ENCODE data around the gene LRRC4C. TPM values are rescaled to one million over a fixed set of nuclear protein-coding genes. Genes with fewer than 3 reads are reported as not detected.

LRRC4C gene
- total RNA-seq, 1 donor from 2014 or later: not detected

- Mint-ChIP-seq H3K4me1 (ENCODE audit: low read depth) (no peaks in the 10 kb centered on the region), H3K9me3 (peaks cover 25% of the 10 kb centered on the region), H3K27me3 (ENCODE audit: insufficient read depth) (no peaks in the 10 kb centered on the region), H3K27ac (no peak overlapping the region), H3K36me3 (ENCODE audit: low read depth) (no peaks in the 10 kb centered on the region), H3K4me3 (no peak overlapping the region)
- no peak for DNase-seq (ENCODE audit: low spot score)
- intact Hi-C loops (cut with micrococcal nuclease): no loop called here
These were observed 1027.1 kb downstream of the LRRC4C start for GRCh38 chr11:40432358-40432757.

DNA sequence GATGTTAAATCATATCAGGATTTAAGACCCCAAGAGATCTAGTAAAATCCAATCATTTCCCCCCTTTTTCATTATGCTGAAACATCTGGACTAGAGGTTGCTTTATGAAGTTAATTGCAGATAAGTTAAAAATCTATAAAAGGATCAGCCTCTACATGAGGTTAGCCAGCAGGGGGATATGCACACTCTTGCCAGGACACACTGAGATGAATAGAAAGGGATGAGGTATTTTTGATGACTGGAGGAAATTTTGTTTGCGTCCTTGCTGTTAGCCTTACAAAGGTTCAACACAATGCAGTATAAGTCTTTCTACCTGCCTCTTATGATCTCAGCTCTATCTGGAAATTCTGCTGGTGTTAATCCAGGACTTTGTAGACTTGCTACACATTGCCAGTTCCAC is 1034.3 kb downstream of the LRRC4C start:
- Mint-ChIP-seq H3K36me3 (ENCODE audit: low read depth) (no peaks in the 10 kb centered on the region), H3K4me3 (no peak overlapping the region), H3K9me3 (peaks cover 26% of the 10 kb centered on the region), H3K4me1 (ENCODE audit: low read depth) (no peaks in the 10 kb centered on the region), H3K27ac (no peak overlapping the region), H3K27me3 (ENCODE audit: insufficient read depth) (no peaks in the 10 kb centered on the region)
- intact Hi-C loops (cut with micrococcal nuclease): no loop called here
- DNase-seq (ENCODE audit: low spot score): no peak

GRCh38 chr11:40421208-40421981 is 1038.1 kb downstream of the LRRC4C start:
- intact Hi-C loops (cut with micrococcal nuclease): no loop called here
- H3K4me1 Mint-ChIP-seq (ENCODE audit: low read depth): no peaks in the 10 kb centered on the region
- H3K27ac Mint-ChIP-seq: no peak overlapping the region
- DNase-seq (ENCODE audit: low spot score): no peak
- H3K27me3 Mint-ChIP-seq (ENCODE audit: insufficient read depth): no peaks in the 10 kb centered on the region
- H3K4me3 Mint-ChIP-seq: no peak overlapping the region
- H3K36me3 Mint-ChIP-seq (ENCODE audit: low read depth): no peaks in the 10 kb centered on the region
- H3K9me3 Mint-ChIP-seq: peaks cover 28% of the 10 kb centered on the region

- intact Hi-C loops (cut with micrococcal nuclease): no loop called here
- no peaks in the 10 kb centered on the region for H3K4me1 Mint-ChIP-seq (ENCODE audit: low read depth)
- DNase-seq (ENCODE audit: low spot score): no peak
- no peak overlapping the region for H3K4me3 Mint-ChIP-seq
- no peaks in the 10 kb centered on the region for H3K27me3 Mint-ChIP-seq (ENCODE audit: insufficient read depth)
- peaks cover 22% of the 10 kb centered on the region for H3K9me3 Mint-ChIP-seq
- no peaks in the 10 kb centered on the region for H3K36me3 Mint-ChIP-seq (ENCODE audit: low read depth)
- H3K27ac Mint-ChIP-seq: no peak overlapping the region
These were observed 1041.8 kb downstream of the LRRC4C start for GRCh38 chr11:40417627-40418026.

GRCh38 chr11:40407355-40407754 is 1052.1 kb downstream of the LRRC4C start:
- H3K36me3 Mint-ChIP-seq (ENCODE audit: low read depth): no peaks in the 10 kb centered on the region
- peaks cover 5% of the 10 kb centered on the region for H3K9me3 Mint-ChIP-seq
- no peaks in the 10 kb centered on the region for H3K4me1 Mint-ChIP-seq (ENCODE audit: low read depth)
- intact Hi-C loops (cut with micrococcal nuclease): no loop called here
- no peak overlapping the region for H3K27ac Mint-ChIP-seq
- no peak overlapping the region for H3K4me3 Mint-ChIP-seq
- H3K27me3 Mint-ChIP-seq (ENCODE audit: insufficient read depth): no peaks in the 10 kb centered on the region
- DNase-seq (ENCODE audit: low spot score): no peak

DNA sequence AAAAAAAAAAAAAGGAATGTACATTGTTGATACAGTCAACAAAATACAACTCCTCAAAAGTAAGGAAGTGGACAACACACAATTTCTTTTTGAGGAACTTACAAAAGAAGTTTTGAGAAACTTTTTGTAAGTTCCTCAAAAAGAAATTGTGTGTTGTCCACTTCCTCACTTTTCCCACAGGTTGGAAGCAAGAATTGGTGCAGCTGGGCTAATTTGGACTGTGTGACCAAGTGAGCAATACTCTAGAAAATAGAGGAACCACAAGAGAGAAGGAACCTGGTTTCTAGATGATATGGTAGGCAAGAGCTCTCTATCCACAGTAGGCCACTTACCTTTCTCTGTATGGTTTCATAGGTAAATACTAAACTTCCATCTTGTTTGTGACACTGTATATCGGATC is 1053.8 kb downstream of the LRRC4C start:
- H3K4me3 Mint-ChIP-seq: no peak overlapping the region
- intact Hi-C loops (cut with micrococcal nuclease): no loop called here
- DNase-seq (ENCODE audit: low spot score): no peak
- peaks cover 10% of the 10 kb centered on the region for H3K9me3 Mint-ChIP-seq
- no peaks in the 10 kb centered on the region for H3K4me1 Mint-ChIP-seq (ENCODE audit: low read depth)
- no peak overlapping the region for H3K27ac Mint-ChIP-seq
- H3K27me3 Mint-ChIP-seq (ENCODE audit: insufficient read depth): no peaks in the 10 kb centered on the region
- no peaks in the 10 kb centered on the region for H3K36me3 Mint-ChIP-seq (ENCODE audit: low read depth)

DNA sequence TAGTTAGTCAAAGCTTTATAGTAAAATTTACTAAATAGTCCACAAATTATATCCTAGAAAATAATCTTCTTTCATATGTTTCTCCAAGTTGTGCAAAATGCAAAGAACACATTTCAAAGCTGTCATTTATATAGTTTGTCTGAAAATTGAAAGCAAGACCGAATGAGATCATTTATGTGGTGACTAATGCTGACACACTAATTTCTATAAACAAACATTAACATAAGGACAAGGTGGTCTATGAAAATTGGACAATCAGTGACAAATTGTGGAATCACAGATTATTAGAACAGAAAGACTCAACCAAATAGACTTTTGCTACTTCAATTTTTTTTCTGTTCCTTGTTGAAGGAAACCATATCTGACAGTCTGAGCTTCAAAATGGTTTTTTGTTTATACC is 1056.1 kb downstream of the LRRC4C start:
- Mint-ChIP-seq H3K4me1 (ENCODE audit: low read depth) (no peaks in the 10 kb centered on the region), H3K9me3 (peaks cover 15% of the 10 kb centered on the region), H3K27me3 (ENCODE audit: insufficient read depth) (no peaks in the 10 kb centered on the region), H3K36me3 (ENCODE audit: low read depth) (no peaks in the 10 kb centered on the region), H3K27ac (no peak overlapping the region), H3K4me3 (no peak overlapping the region)
- DNase-seq (ENCODE audit: low spot score): no peak
- intact Hi-C loops (cut with micrococcal nuclease): no loop called here

DNA sequence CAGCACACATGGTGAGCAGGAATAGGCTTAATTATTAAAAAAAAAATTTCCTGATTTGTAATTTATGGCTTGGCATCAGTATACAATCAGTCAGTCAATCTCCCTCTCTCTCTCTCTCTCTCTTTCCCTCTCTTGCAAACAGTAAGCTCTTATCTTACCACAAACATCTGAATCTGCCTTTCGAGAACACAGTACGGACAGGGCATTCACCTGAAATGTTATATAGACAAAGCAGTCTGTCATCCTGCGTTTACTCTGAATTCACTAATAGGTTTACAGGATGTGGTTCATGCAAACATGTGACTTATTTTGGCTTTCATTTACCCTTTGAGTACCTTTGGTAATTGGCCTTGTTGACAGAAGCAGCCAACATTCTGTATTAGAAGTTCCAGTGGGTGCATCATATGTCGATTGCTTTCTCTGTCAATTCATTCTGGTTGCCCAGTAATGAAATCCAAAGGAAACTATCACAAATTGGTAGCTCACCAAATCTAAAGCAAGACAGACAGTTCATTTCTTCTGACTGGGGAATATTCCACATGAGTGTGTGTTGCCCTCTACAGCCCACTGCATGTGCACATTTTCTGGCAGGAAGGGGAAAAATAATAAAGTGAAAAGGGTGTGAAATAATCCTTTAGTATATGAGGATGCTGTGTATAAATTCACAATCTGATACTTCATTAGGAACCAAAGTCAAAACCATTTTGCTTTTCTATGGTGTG is 1058.2 kb downstream of the LRRC4C start:
- intact Hi-C loops (cut with micrococcal nuclease): no loop called here
- Mint-ChIP-seq H3K27ac (no peak overlapping the region), H3K27me3 (ENCODE audit: insufficient read depth) (no peaks in the 10 kb centered on the region), H3K4me1 (ENCODE audit: low read depth) (no peaks in the 10 kb centered on the region), H3K4me3 (no peak overlapping the region), H3K36me3 (ENCODE audit: low read depth) (no peaks in the 10 kb centered on the region), H3K9me3 (peaks cover 11% of the 10 kb centered on the region)
- no peak for DNase-seq (ENCODE audit: low spot score)

- no peak overlapping the region for H3K27ac Mint-ChIP-seq
- H3K9me3 Mint-ChIP-seq: peaks cover 19% of the 10 kb centered on the region
- intact Hi-C loops (cut with micrococcal nuclease): no loop called here
- H3K27me3 Mint-ChIP-seq (ENCODE audit: insufficient read depth): no peaks in the 10 kb centered on the region
- H3K4me1 Mint-ChIP-seq (ENCODE audit: low read depth): no peaks in the 10 kb centered on the region
- DNase-seq (ENCODE audit: low spot score): no peak
- H3K4me3 Mint-ChIP-seq: no peak overlapping the region
- H3K36me3 Mint-ChIP-seq (ENCODE audit: low read depth): no peaks in the 10 kb centered on the region
These were observed 1062.3 kb downstream of the LRRC4C start for GRCh38 chr11:40397141-40397540.

GRCh38 chr11:40393511-40393910 is 1065.9 kb downstream of the LRRC4C start:
- H3K9me3 Mint-ChIP-seq: peaks cover 11% of the 10 kb centered on the region
- intact Hi-C loops (cut with micrococcal nuclease): no loop called here
- no peaks in the 10 kb centered on the region for H3K36me3 Mint-ChIP-seq (ENCODE audit: low read depth)
- no peak for DNase-seq (ENCODE audit: low spot score)
- H3K27me3 Mint-ChIP-seq (ENCODE audit: insufficient read depth): no peaks in the 10 kb centered on the region
- no peak overlapping the region for H3K4me3 Mint-ChIP-seq
- no peak overlapping the region for H3K27ac Mint-ChIP-seq
- H3K4me1 Mint-ChIP-seq (ENCODE audit: low read depth): no peaks in the 10 kb centered on the region

GRCh38 chr11:40391679-40392078 is 1067.8 kb downstream of the LRRC4C start:
- Mint-ChIP-seq H3K36me3 (ENCODE audit: low read depth) (no peaks in the 10 kb centered on the region), H3K27ac (no peak overlapping the region), H3K4me3 (no peak overlapping the region), H3K4me1 (ENCODE audit: low read depth) (no peaks in the 10 kb centered on the region), H3K27me3 (ENCODE audit: insufficient read depth) (no peaks in the 10 kb centered on the region), H3K9me3 (peaks cover 8% of the 10 kb centered on the region)
- no peak for DNase-seq (ENCODE audit: low spot score)
- intact Hi-C loops (cut with micrococcal nuclease): no loop called here

DNA sequence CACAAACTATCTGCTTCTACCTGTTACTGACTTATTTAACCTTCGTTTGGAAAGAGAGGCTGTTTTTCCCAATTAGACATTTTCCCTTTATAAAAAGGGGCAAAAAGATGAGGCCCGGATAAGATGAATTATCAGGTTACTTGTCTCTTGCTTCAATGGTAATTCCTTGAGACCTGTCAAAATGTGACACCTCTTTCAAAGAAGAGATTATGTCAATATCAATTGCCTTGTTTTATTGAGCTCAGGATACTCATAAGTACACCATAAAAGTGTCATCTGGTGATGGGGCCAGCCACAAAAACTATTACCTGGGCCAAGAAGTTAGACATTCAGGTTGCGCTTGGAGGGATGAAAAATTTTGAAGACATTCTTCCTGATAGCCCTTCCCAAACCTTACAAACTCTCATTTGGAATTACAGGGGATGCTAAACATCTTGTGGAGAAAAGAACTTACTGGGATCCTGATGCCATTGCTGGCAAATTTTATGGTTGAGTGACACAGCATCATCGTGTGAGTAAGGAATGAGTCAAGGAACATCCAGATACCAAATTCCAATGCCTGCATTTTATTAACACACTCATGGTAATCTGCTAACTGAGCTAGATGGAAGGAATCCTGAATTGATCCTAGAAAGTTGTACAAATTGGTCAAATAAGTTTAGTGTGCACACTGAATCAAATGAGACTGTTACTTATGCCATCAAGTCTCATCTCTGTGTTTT is 1071.2 kb downstream of the LRRC4C start:
- Mint-ChIP-seq H3K27me3 (ENCODE audit: insufficient read depth) (no peaks in the 10 kb centered on the region), H3K9me3 (peaks cover 11% of the 10 kb centered on the region), H3K27ac (no peak overlapping the region), H3K36me3 (ENCODE audit: low read depth) (no peaks in the 10 kb centered on the region), H3K4me3 (no peak overlapping the region), H3K4me1 (ENCODE audit: low read depth) (no peaks in the 10 kb centered on the region)
- DNase-seq (ENCODE audit: low spot score): no peak
- intact Hi-C loops (cut with micrococcal nuclease): no loop called here
